WTC11 (cell line): ENCODE measurements around the gene FKBP7. TPM values are rescaled to one million over a fixed set of nuclear protein-coding genes. Genes with fewer than 3 reads are reported as not detected.
A peak's percentile ranks its signal among the peaks of the same experiment; 100 is the strongest.

Experiments
- ATAC-seq: fragments of 200-7000 bp; cut with Tn5 transposase; 2 replicates; pipeline ENCODE4 v1.10.0; 2021; ENCODE audit warnings: mild to moderate bottlenecking, moderate library complexity
- CTCF ChIA-PET: fragments of 300-600 bp; sonication (Branson Sonifier 250); formaldehyde crosslinking; loops from one replicate; lab custom pipeline; 2021; ENCODE audit warnings: antibody characterized with exemption; lab: Charles Lee
- POLR2A ChIA-PET: fragments of 350-600 bp; sonication (Branson Sonifier 250); formaldehyde crosslinking; loops from one replicate; lab custom pipeline; 2021; ENCODE audit warnings: antibody characterized with exemption; lab: Charles Lee
- DNase-seq: peaks from one replicate; pipeline ENCODE4 v3.0.0; 2021; ENCODE audit warnings: low spot score
- H3K27ac Mint-ChIP-seq: 2 replicates; pipeline ENCODE4 v1.8.0; 2021; ENCODE audit warnings: mixed read lengths
- H3K27me3 Mint-ChIP-seq: 2 replicates; pipeline ENCODE4 v1.8.0; 2021; ENCODE audit warnings: low read depth, mild to moderate bottlenecking, moderate library complexity, mixed read lengths
- H3K36me3 Mint-ChIP-seq: 2 replicates; pipeline ENCODE4 v1.8.0; 2021; ENCODE audit warnings: mixed read lengths
- H3K4me1 Mint-ChIP-seq: 2 replicates; pipeline ENCODE4 v1.8.0; 2022; ENCODE audit warnings: mixed read lengths
- H3K4me3 Mint-ChIP-seq: 2 replicates; pipeline ENCODE4 v1.8.0; 2021; ENCODE audit warnings: mild to moderate bottlenecking, moderate library complexity, mixed read lengths
- H3K9me3 Mint-ChIP-seq: 2 replicates; pipeline ENCODE4 v1.8.0; 2021; ENCODE audit warnings: mixed read lengths
- ATF1 ChIP-seq: sonication (generic); formaldehyde crosslinking; IDR thresholded peaks from 2 replicates; pipeline ENCODE4 v1.8.1; 2023; ENCODE audit warnings: mild to moderate bottlenecking, moderate library complexity, missing genetic modification reagents
- ETV6 ChIP-seq: sonication (generic); formaldehyde crosslinking; IDR thresholded peaks from 2 replicates; pipeline ENCODE4 v1.8.1; 2022; ENCODE audit warnings: mild to moderate bottlenecking, missing genetic modification reagents
- JAZF1 ChIP-seq: fragments of 250-450 bp; sonication (Bioruptor Pico); IDR thresholded peaks from 2 replicates; pipeline ENCODE4 v1.9.0; 2021; ENCODE audit warnings: moderate library complexity, mild to moderate bottlenecking, inconsistent platforms
- NFATC4 ChIP-seq: fragments of 250-450 bp; sonication (Bioruptor Pico); IDR thresholded peaks from 2 replicates; pipeline ENCODE4 v1.9.0; 2021; ENCODE audit warnings: mild to moderate bottlenecking
- NR1H2 ChIP-seq: sonication (generic); formaldehyde crosslinking; IDR thresholded peaks from 2 replicates; pipeline ENCODE4 v1.9.0; 2021; ENCODE audit warnings: mild to moderate bottlenecking, moderate library complexity, missing genetic modification reagents
- PRRX2 ChIP-seq: fragments of 250-450 bp; sonication (Bioruptor Pico); IDR thresholded peaks from 2 replicates; pipeline ENCODE4 v1.8.0; 2021; ENCODE audit warnings: mild to moderate bottlenecking
- RORB ChIP-seq: fragments of 250-450 bp; sonication (Bioruptor Pico); IDR thresholded peaks from 2 replicates; pipeline ENCODE4 v1.9.0; 2021; ENCODE audit warnings: mild to moderate bottlenecking
- SP1 ChIP-seq: sonication (generic); formaldehyde crosslinking; conservative IDR thresholded peaks from 2 replicates; pipeline ENCODE4 v1.8.1; 2022; ENCODE audit warnings: missing genetic modification reagents
- TCF7 ChIP-seq: sonication (generic); formaldehyde crosslinking; IDR thresholded peaks from 2 replicates; pipeline ENCODE4 v1.8.0; 2022; ENCODE audit warnings: mild to moderate bottlenecking, low read depth, missing genetic modification reagents, moderate library complexity
- TP53 ChIP-seq: sonication (generic); formaldehyde crosslinking; IDR thresholded peaks from 2 replicates; pipeline ENCODE4 v1.8.1; 2023; ENCODE audit warnings: mild to moderate bottlenecking, missing genetic modification reagents
- ZNF232 ChIP-seq: sonication (generic); formaldehyde crosslinking; IDR thresholded peaks from 2 replicates; pipeline ENCODE4 v1.8.0; 2022; ENCODE audit warnings: mild to moderate bottlenecking, missing genetic modification reagents
- ZNF263 ChIP-seq: sonication (generic); formaldehyde crosslinking; IDR thresholded peaks from 2 replicates; pipeline ENCODE4 v1.8.1; 2022; ENCODE audit warnings: low read depth, mild to moderate bottlenecking, moderate library complexity, missing genetic modification reagents
- ZNF416 ChIP-seq: fragments of 250-450 bp; sonication (Bioruptor Pico); IDR thresholded peaks from 2 replicates; pipeline ENCODE4 v1.9.0; 2021; ENCODE audit warnings: mild to moderate bottlenecking, inconsistent platforms
- ZNF671 ChIP-seq: fragments of 250-450 bp; sonication (Bioruptor Pico); IDR thresholded peaks from 2 replicates; pipeline ENCODE4 v1.8.0; 2021; ENCODE audit warnings: mild to moderate bottlenecking
- total RNA-seq: library from RNA; stranded (reverse); gene quantifications from 3 replicates; pipeline ENCODE4 v1.2.3, GENCODE V29; 2021
- TF ChIP-seq, protein P1 (sequence below): fragments of 250-450 bp; sonication (Bioruptor Pico); IDR thresholded peaks from 2 replicates; pipeline ENCODE4 v2.1.2; 2022; ENCODE audit warnings: mild to moderate bottlenecking, moderate library complexity
- TF ChIP-seq, protein P2 (sequence below): sonication (generic); formaldehyde crosslinking; IDR thresholded peaks from 2 replicates; pipeline ENCODE4 v1.8.1; 2023; ENCODE audit warnings: mild to moderate bottlenecking, missing genetic modification reagents
- TF ChIP-seq, protein P3 (sequence below): sonication (generic); formaldehyde crosslinking; IDR thresholded peaks from 2 replicates; pipeline ENCODE4 v1.8.1; 2022; ENCODE audit warnings: mild to moderate bottlenecking, missing genetic modification reagents, moderate library complexity, borderline replicate concordance
- TF ChIP-seq, protein P4 (sequence below): sonication (generic); formaldehyde crosslinking; conservative IDR thresholded peaks from 2 replicates; pipeline ENCODE4 v1.8.1; 2022; ENCODE audit warnings: mild to moderate bottlenecking, missing genetic modification reagents
- TF ChIP-seq, protein P5 (sequence below): sonication (generic); formaldehyde crosslinking; IDR thresholded peaks from 2 replicates; pipeline ENCODE4 v1.8.0; 2022; ENCODE audit warnings: mild to moderate bottlenecking, missing genetic modification reagents
- TF ChIP-seq, protein P6 (sequence below): sonication (generic); formaldehyde crosslinking; IDR thresholded peaks from 2 replicates; pipeline ENCODE4 v1.8.1; 2023; ENCODE audit warnings: mild to moderate bottlenecking, moderate library complexity, missing genetic modification reagents
- TF ChIP-seq, protein P7 (sequence below): sonication (generic); formaldehyde crosslinking; IDR thresholded peaks from 2 replicates; pipeline ENCODE4 v1.8.1; 2023; ENCODE audit warnings: mild to moderate bottlenecking, missing genetic modification reagents, borderline replicate concordance

The FKBP7 gene
- total RNA-seq, 1 experiment from 2014 or later = 3.2 TPM

DNA sequence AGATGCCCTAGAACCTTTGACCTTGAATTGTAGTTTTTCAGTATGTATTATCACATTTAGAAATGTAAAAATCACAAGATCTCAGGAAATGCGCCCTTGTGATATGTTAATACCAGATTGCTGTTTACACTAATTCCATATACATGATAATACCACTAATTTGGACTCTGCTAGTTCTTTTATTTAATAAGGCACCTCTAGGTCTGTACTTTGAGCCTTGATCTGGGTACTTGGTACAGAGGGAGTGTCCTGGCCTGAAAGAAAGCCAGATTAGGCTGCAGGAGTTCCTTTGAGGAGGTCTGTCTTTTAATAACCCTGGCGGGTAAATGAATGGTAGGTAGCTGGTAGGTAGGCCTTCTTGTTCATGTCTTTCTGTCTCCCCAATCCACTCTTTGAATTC lies 28.1 kb upstream of the FKBP7 start:
- ChIA-PET POLR2A (no interaction called here), CTCF (interaction anchor here (0.6 to 1.5 kb wide), 2 partner anchors 17 to 28 kb away, joined by 3 read pairs; no protein-coding TSS in a partner anchor)
- Mint-ChIP-seq H3K27me3 (peaks cover 2% of the 10 kb centered on the region; the same call in 1 of the 2 replicates), H3K4me1 (peaks cover 31% of the 10 kb centered on the region), H3K36me3 (peaks cover 21% of the 10 kb centered on the region), H3K4me3 (no peak overlapping the region), H3K27ac (no peak overlapping the region), H3K9me3 (no peaks in the 10 kb centered on the region)
- DNase-seq (no peak), ATAC-seq (peak; percentile 91)
- TF ChIP-seq, protein P1, sequence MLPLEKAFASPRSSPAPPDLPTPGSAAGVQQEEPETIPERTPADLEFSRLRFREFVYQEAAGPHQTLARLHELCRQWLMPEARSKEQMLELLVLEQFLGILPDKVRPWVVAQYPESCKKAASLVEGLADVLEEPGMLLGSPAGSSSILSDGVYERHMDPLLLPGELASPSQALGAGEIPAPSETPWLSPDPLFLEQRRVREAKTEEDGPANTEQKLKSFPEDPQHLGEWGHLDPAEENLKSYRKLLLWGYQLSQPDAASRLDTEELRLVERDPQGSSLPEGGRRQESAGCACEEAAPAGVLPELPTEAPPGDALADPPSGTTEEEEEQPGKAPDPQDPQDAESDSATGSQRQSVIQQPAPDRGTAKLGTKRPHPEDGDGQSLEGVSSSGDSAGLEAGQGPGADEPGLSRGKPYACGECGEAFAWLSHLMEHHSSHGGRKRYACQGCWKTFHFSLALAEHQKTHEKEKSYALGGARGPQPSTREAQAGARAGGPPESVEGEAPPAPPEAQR (CRISPR knock-in tag) = no peak
- TF ChIP-seq, protein P2, sequence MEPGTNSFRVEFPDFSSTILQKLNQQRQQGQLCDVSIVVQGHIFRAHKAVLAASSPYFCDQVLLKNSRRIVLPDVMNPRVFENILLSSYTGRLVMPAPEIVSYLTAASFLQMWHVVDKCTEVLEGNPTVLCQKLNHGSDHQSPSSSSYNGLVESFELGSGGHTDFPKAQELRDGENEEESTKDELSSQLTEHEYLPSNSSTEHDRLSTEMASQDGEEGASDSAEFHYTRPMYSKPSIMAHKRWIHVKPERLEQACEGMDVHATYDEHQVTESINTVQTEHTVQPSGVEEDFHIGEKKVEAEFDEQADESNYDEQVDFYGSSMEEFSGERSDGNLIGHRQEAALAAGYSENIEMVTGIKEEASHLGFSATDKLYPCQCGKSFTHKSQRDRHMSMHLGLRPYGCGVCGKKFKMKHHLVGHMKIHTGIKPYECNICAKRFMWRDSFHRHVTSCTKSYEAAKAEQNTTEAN = no peak
- TF ChIP-seq ZNF671 (CRISPR knock-in tag) (no peak), ZNF263 (CRISPR knock-in tag) (no peak), NFATC4 (CRISPR knock-in tag) (no peak)
- TF ChIP-seq, protein P3, sequence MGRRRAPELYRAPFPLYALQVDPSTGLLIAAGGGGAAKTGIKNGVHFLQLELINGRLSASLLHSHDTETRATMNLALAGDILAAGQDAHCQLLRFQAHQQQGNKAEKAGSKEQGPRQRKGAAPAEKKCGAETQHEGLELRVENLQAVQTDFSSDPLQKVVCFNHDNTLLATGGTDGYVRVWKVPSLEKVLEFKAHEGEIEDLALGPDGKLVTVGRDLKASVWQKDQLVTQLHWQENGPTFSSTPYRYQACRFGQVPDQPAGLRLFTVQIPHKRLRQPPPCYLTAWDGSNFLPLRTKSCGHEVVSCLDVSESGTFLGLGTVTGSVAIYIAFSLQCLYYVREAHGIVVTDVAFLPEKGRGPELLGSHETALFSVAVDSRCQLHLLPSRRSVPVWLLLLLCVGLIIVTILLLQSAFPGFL = no peak

DNA sequence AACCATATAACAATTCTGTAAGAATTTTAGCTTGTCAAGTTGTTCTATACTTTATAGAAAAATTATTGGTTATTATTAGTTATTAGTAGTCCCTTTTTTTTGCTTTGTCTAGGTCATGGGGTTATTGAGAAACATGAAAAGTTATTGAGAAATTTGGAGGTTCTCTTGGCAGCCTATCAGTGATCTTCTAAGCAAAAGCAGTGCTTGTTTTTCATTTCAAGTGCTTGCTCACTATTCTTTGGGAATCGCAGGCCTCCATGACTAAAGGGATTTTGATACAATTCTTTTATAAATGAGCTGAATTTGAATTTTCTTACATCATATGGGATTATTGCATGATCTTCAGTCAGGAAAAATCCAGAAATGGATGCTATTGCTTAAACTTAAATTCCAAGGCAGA lies 27.7 kb upstream of the FKBP7 start:
- CTCF ChIA-PET = interaction anchor here (0.6 to 1.5 kb wide), 2 partner anchors 17 to 27 kb away, joined by 3 read pairs; no protein-coding TSS in a partner anchor
- DNase-seq (no peak), ATAC-seq (no peak)
- POLR2A ChIA-PET = no interaction called here
- Mint-ChIP-seq H3K4me3 (no peak overlapping the region), H3K4me1 (peaks cover 31% of the 10 kb centered on the region), H3K27ac (no peak overlapping the region), H3K9me3 (no peaks in the 10 kb centered on the region), H3K36me3 (peaks cover 21% of the 10 kb centered on the region), H3K27me3 (peaks cover 2% of the 10 kb centered on the region; the same call in 1 of the 2 replicates)
- TF ChIP-seq, protein P4, sequence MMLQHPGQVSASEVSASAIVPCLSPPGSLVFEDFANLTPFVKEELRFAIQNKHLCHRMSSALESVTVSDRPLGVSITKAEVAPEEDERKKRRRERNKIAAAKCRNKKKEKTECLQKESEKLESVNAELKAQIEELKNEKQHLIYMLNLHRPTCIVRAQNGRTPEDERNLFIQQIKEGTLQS (CRISPR knock-in tag) = no peak
- TF ChIP-seq, protein P5, sequence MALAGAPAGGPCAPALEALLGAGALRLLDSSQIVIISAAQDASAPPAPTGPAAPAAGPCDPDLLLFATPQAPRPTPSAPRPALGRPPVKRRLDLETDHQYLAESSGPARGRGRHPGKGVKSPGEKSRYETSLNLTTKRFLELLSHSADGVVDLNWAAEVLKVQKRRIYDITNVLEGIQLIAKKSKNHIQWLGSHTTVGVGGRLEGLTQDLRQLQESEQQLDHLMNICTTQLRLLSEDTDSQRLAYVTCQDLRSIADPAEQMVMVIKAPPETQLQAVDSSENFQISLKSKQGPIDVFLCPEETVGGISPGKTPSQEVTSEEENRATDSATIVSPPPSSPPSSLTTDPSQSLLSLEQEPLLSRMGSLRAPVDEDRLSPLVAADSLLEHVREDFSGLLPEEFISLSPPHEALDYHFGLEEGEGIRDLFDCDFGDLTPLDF (CRISPR knock-in tag) = no peak
- no peak for TF ChIP-seq ATF1 (CRISPR knock-in tag)
- no peak for TF ChIP-seq SP1
- TF ChIP-seq, all 79 proteins: peak for 0

DNA sequence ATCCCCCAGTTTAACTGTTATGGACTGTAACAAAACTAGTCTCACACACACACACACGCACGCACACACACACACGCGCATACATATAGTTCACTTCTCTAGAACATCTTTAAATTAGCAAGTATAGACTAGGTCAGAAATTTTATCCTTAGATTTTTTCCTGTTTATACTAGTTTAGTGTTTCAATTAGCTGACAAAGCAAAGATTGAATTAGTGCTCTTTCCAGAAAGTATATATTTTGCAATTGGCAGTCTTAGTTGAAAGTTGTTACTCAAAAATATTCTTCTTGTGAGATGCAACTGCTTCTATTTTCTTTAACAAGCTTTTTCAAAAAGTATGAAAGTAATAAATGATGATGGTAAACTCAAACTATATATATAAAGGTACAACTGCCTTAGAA lies 24.4 kb upstream of the FKBP7 start:
- no peak for DNase-seq
- Mint-ChIP-seq H3K27me3 (peaks cover 2% of the 10 kb centered on the region; the same call in 1 of the 2 replicates), H3K36me3 (peaks cover 34% of the 10 kb centered on the region), H3K27ac (no peak overlapping the region), H3K4me1 (peaks cover 19% of the 10 kb centered on the region), H3K9me3 (no peaks in the 10 kb centered on the region), H3K4me3 (no peak overlapping the region)
- POLR2A ChIA-PET = interaction anchor here (0.6 kb wide), 1 partner anchor 52 kb away, joined by 3 read pairs; the partner anchor contains the start of genes PJVK and PRKRA
- CTCF ChIA-PET = no interaction called here
- ATAC-seq = no peak
- TF ChIP-seq, protein P6, sequence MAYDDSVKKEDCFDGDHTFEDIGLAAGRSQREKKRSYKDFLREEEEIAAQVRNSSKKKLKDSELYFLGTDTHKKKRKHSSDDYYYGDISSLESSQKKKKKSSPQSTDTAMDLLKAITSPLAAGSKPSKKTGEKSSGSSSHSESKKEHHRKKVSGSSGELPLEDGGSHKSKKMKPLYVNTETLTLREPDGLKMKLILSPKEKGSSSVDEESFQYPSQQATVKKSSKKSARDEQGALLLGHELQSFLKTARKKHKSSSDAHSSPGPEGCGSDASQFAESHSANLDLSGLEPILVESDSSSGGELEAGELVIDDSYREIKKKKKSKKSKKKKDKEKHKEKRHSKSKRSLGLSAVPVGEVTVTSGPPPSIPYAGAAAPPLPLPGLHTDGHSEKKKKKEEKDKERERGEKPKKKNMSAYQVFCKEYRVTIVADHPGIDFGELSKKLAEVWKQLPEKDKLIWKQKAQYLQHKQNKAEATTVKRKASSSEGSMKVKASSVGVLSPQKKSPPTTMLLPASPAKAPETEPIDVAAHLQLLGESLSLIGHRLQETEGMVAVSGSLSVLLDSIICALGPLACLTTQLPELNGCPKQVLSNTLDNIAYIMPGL (CRISPR knock-in tag) = no peak
- TF ChIP-seq SP1 (no peak), TCF7 (CRISPR knock-in tag) (no peak), JAZF1 (CRISPR knock-in tag) (no peak), ZNF416 (CRISPR knock-in tag) (no peak), ETV6 (CRISPR knock-in tag) (no peak), PRRX2 (CRISPR knock-in tag) (no peak), NR1H2 (no peak), RORB (CRISPR knock-in tag) (no peak), ZNF232 (no peak), TP53 (CRISPR knock-in tag) (no peak)
- TF ChIP-seq, protein P7, sequence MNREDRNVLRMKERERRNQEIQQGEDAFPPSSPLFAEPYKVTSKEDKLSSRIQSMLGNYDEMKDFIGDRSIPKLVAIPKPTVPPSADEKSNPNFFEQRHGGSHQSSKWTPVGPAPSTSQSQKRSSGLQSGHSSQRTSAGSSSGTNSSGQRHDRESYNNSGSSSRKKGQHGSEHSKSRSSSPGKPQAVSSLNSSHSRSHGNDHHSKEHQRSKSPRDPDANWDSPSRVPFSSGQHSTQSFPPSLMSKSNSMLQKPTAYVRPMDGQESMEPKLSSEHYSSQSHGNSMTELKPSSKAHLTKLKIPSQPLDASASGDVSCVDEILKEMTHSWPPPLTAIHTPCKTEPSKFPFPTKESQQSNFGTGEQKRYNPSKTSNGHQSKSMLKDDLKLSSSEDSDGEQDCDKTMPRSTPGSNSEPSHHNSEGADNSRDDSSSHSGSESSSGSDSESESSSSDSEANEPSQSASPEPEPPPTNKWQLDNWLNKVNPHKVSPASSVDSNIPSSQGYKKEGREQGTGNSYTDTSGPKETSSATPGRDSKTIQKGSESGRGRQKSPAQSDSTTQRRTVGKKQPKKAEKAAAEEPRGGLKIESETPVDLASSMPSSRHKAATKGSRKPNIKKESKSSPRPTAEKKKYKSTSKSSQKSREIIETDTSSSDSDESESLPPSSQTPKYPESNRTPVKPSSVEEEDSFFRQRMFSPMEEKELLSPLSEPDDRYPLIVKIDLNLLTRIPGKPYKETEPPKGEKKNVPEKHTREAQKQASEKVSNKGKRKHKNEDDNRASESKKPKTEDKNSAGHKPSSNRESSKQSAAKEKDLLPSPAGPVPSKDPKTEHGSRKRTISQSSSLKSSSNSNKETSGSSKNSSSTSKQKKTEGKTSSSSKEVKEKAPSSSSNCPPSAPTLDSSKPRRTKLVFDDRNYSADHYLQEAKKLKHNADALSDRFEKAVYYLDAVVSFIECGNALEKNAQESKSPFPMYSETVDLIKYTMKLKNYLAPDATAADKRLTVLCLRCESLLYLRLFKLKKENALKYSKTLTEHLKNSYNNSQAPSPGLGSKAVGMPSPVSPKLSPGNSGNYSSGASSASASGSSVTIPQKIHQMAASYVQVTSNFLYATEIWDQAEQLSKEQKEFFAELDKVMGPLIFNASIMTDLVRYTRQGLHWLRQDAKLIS (CRISPR knock-in tag) = no peak
